NT2/D1 (cell line): ENCODE measurements around the gene IZUMO2.
A peak's percentile ranks its signal among the peaks of the same experiment; 100 is the strongest.

Source experiments
- DNase-seq: peaks from one replicate; pipeline ENCODE4 v3.0.0-alpha.2; 2011; ENCODE audit warnings: low read depth, low spot score
- H3K27me3 ChIP-seq: 2 replicates; pipeline ENCODE4 v1.6.0; 2011; ENCODE audit warnings: mild to moderate bottlenecking; ENCODE audit not compliant: insufficient read length, insufficient read depth
- H3K36me3 ChIP-seq: 2 replicates; pipeline ENCODE4 v1.6.1; 2011; ENCODE audit warnings: mild to moderate bottlenecking, low read length, mixed read lengths; ENCODE audit not compliant: insufficient read depth, insufficient read length
- H3K4me1 ChIP-seq: 2 replicates; pipeline ENCODE4 v1.5.1; 2011; ENCODE audit not compliant: insufficient read depth, insufficient read length
- H3K4me3 ChIP-seq: 2 replicates; pipeline ENCODE4 v1.5.1; 2011; ENCODE audit warnings: low read depth; ENCODE audit not compliant: insufficient read length
- H3K9ac ChIP-seq: 2 replicates; pipeline ENCODE4 v1.6.0; 2011; ENCODE audit warnings: low read depth; ENCODE audit not compliant: insufficient read length
- H3K9me3 ChIP-seq: 2 replicates; pipeline ENCODE4 v1.5.1; 2011; ENCODE audit warnings: mild to moderate bottlenecking, low read length; ENCODE audit not compliant: insufficient read depth
- SUZ12 ChIP-seq: IDR thresholded peaks from 2 replicates; pipeline ENCODE4 v1.6.1; 2011; ENCODE audit not compliant: insufficient read length, insufficient read depth; ENCODE audit errors: extremely low read depth
- YY1 ChIP-seq: IDR thresholded peaks from 2 replicates; pipeline ENCODE4 v1.6.1; 2011; ENCODE audit not compliant: insufficient read length, insufficient read depth
- ZNF274 ChIP-seq: IDR thresholded peaks from 2 replicates; pipeline ENCODE4 v1.6.1; 2011; ENCODE audit warnings: mild to moderate bottlenecking, low read depth, low read length

The IZUMO2 gene

DNA sequence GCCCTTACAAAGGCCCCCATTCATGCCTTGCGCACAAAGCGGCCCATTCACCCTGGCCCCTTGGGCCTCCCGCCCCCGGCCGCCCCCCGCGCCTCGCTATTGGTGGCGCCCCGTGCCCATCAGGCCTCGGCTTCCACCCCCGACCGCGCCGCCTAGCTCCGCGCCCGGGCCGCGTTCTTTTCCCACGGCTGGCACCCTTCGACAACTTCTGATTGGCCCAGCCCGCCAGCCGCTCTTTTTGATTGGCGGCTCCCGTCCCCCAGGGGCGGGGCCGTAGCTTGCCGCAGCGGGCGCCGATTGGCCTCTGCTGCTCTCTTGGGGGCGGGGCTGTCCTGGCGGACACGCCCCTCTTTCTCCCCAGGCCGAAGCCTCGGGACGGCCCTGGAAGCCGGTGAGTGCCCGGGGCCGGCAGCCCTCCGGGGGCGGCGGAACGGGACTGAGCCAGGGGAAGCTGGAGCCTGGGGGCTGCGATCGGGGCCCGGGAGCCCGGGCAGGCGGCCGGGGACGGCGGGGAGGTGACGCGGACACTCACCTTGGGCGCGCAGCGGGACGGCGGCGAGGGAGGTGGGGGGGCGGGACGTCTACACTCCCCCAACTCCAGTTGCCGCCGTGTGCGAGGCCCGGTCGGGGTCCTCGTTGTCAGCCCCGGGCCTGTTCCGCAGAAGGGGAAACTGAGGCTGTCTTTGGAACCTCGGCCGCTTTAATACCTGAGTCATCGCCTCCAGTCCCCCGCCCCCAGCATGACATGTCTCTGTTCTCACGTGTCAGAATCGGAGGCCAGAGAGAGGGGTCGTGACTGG, 40.4 kb upstream of the IZUMO2 start, which contains the start of gene MYH14:
MYH14 (plus strand) TSS at position 342 of the 800 bp plus-strand sequence. CDS start 6,744 bp downstream, outside the sequence.
- Histone ChIP-seq H3K4me1 (peaks cover 6% of the 10 kb centered on the region), H3K9ac (no peak within 1 kb of the TSS), H3K9me3 (no peaks in the 10 kb centered on the region), H3K36me3 (no peaks in the 10 kb centered on the region), H3K27me3 (peaks cover 17% of the 10 kb centered on the region), H3K4me3 (peak within 1 kb of the TSS; percentile 36)
- TF ChIP-seq ZNF274 (no peak), SUZ12 (no peak), YY1 (no peak)
- peak; percentile 27 for DNase-seq

DNA sequence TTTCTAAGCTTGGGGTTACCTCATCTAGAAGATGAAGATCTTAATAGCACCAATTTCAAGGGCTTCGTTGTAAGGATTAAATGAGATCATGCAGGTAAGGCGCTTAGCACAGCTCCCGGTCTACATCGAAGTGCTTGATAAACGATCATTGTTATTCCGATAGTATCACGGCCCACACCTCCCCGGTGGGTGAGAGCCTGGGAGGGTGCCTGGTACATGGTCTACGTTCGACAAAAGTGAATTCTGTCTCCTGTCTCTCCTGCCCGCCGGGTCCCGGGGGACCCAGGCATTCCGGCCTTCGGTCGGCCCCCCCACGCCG, 39.8 kb upstream of the IZUMO2 start:
- no peak overlapping the region for H3K4me3 ChIP-seq
- H3K27me3 ChIP-seq: peaks cover 17% of the 10 kb centered on the region
- H3K9ac ChIP-seq: no peak overlapping the region
- no peak for DNase-seq
- H3K36me3 ChIP-seq: no peaks in the 10 kb centered on the region
- peaks cover 6% of the 10 kb centered on the region for H3K4me1 ChIP-seq
- no peak for TF ChIP-seq SUZ12
- H3K9me3 ChIP-seq: no peaks in the 10 kb centered on the region

DNA sequence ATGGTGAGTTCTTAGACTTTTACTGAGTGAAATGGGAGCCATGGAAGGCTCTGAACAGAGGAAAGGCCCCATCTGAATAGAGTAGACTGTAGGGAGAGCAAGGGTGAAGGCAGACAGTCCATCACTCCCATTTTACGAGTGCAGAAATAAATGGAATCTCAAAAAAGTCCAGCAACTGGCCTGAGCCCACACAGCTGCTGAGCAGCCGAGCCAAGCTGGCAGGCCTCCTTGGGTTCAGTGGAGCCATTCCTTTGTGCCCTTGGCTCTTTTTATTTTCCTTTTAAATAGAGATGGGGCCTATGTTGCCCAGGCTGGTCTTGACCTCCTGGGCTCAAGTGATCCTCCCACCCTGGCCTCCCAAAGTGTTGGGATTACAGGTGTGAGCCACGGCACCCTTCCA, 39.3 kb upstream of the IZUMO2 start:
- Histone ChIP-seq H3K27me3 (peaks cover 17% of the 10 kb centered on the region), H3K4me3 (no peak overlapping the region), H3K4me1 (peaks cover 6% of the 10 kb centered on the region), H3K36me3 (no peaks in the 10 kb centered on the region), H3K9ac (no peak overlapping the region), H3K9me3 (no peaks in the 10 kb centered on the region)
- DNase-seq: no peak
- TF ChIP-seq SUZ12: no peak
- no peak for TF ChIP-seq ZNF274
- TF ChIP-seq YY1: no peak

DNA sequence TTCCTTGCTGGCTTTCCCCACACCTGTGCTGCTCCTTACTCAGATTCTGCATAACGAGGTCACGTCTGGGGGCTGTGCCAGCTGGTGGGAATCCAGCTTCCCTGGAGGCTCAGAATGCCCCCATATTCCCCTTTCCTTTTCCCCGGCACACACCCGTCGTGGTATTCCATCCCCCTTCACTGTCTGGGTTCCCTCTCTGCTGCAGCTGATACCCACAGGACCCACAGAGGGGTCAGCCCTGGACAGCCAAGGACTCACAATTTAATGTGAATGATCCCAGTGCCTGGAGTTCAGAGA, 36.1 kb upstream of the IZUMO2 start:
- no peaks in the 10 kb centered on the region for H3K36me3 ChIP-seq
- no peak overlapping the region for H3K4me3 ChIP-seq
- TF ChIP-seq ZNF274 (no peak), SUZ12 (no peak), YY1 (no peak)
- H3K4me1 ChIP-seq: peaks cover 2% of the 10 kb centered on the region
- no peaks in the 10 kb centered on the region for H3K9me3 ChIP-seq
- H3K27me3 ChIP-seq: peaks cover 15% of the 10 kb centered on the region
- no peak for DNase-seq
- peak overlapping the region; percentile 36 for H3K9ac ChIP-seq

DNA sequence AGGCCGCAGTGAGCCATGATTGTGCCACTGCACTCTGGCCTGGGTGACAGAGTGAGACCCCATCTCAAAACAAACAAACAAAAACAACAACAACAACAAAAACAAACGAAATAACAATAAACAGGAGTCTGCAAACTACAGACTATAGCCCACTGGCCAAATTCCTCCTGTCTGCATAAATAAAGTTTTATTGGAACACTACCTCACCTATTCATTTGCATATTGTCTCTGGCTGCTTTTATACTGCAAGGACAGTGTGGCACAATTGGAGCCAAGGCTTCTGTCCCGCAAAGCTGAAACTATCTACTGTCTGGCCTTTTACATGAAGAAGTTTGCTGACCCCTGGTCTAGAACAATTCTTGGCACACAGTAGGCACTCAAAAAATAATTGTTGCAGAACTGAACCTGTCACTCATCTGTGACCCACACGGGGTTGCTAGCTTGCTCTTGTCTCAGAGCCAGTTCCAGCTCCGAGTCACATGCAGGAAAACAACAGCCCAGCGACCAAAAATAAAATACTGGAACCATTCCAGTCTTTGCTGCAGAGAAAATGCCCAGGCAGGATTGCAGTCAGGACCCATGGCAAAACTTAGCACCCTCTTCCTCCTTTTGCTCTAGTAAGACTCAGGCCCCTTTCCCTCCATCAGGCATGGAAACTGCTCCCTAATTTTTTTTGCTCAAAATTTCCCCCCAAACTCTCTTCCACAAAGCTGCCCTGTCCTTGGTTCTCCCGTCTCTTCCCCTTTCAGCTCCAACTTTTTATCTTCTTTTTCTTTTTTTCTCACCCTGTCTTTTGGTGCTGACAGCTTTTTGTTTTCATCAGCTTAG, 35.6 kb upstream of the IZUMO2 start:
- no peak for DNase-seq
- H3K4me1 ChIP-seq: peaks cover 2% of the 10 kb centered on the region
- H3K27me3 ChIP-seq: peaks cover 10% of the 10 kb centered on the region
- H3K36me3 ChIP-seq: no peaks in the 10 kb centered on the region
- H3K9me3 ChIP-seq: no peaks in the 10 kb centered on the region
- no peak overlapping the region for H3K9ac ChIP-seq
- H3K4me3 ChIP-seq: no peak overlapping the region
- no peak for TF ChIP-seq YY1
- TF ChIP-seq ZNF274: no peak
- no peak for TF ChIP-seq SUZ12

DNA sequence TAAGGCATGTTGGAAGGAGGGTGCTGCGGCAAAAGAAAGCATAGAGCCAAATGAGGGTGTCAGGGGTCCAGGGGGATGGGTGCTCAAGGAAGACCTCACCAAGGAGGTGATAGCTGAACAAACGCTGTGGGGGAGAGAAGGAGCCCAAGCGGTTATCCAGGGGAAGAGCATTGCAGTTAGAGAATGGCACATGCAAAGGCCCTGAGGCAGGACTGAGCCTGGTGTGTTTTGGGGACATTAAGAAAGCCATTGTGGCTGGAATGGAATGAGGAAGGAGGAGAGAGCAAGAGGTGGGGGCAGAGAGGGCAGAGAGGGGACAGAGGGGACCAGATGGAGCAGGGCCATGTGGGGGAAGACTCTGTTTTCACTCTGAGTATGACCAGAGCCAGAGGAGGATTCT, 34.3 kb upstream of the IZUMO2 start:
- no peaks in the 10 kb centered on the region for H3K9me3 ChIP-seq
- no peaks in the 10 kb centered on the region for H3K4me1 ChIP-seq
- H3K9ac ChIP-seq: no peak overlapping the region
- no peaks in the 10 kb centered on the region for H3K36me3 ChIP-seq
- peaks cover 6% of the 10 kb centered on the region for H3K27me3 ChIP-seq
- DNase-seq: no peak
- H3K4me3 ChIP-seq: no peak overlapping the region
- TF ChIP-seq SUZ12 (no peak), YY1 (no peak), ZNF274 (no peak)

DNA sequence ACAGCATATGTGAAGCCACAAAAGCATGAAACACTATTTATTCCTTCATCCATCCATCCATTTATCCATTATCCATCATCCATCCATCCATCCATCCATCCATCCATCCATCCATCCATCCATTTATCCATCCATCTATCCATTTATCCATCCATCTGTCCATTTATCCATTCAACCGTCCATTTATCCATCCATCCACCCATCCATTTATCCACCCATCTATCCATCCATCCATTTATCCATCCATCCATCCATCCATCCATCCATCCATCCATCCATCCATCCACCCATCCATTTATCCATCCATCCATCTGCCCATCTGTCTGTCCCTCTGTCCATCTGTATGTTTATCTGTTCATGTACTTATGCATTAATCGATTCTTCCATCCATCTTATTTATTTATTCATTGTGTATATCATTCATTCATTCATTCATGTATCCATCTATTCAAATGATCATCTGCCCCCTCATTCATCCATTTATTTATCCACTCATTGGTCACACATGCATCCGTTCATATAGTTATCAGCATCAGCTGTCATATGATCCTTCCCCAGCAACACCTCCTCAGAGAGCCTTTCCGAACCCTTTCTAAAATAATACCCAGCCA, 33.3 kb upstream of the IZUMO2 start:
- H3K4me1 ChIP-seq: no peaks in the 10 kb centered on the region
- H3K36me3 ChIP-seq: no peaks in the 10 kb centered on the region
- no peaks in the 10 kb centered on the region for H3K9me3 ChIP-seq
- TF ChIP-seq SUZ12 (no peak), ZNF274 (no peak), YY1 (no peak)
- peaks cover 6% of the 10 kb centered on the region for H3K27me3 ChIP-seq
- H3K9ac ChIP-seq: no peak overlapping the region
- H3K4me3 ChIP-seq: no peak overlapping the region
- DNase-seq: no peak
